Glutamatergic neuron (in vitro differentiated cells): ENCODE results near the gene RASGEF1C. TPM values are rescaled to one million over a fixed set of nuclear protein-coding genes. Genes with fewer than 3 reads are reported as not detected.

Experiments used
- DNase-seq: peaks from one replicate; pipeline ENCODE4 v3.0.0; 2022
- H3K27ac Mint-ChIP-seq: one replicate; pipeline ENCODE4 v1.8.0; 2020; ENCODE audit warnings: mild to moderate bottlenecking, mixed read lengths, inconsistent platforms; ENCODE audit not compliant: unreplicated experiment
- H3K27me3 Mint-ChIP-seq: one replicate; pipeline ENCODE4 v1.8.0; 2020; ENCODE audit warnings: mild to moderate bottlenecking, moderate library complexity, mixed read lengths, inconsistent platforms; ENCODE audit not compliant: unreplicated experiment
- H3K36me3 Mint-ChIP-seq: one replicate; pipeline ENCODE4 v1.8.0; 2020; ENCODE audit warnings: mild to moderate bottlenecking, mixed read lengths, inconsistent platforms; ENCODE audit not compliant: unreplicated experiment
- H3K4me1 Mint-ChIP-seq: one replicate; pipeline ENCODE4 v1.8.0; 2020; ENCODE audit warnings: mild to moderate bottlenecking, low read depth, mixed read lengths, inconsistent platforms; ENCODE audit not compliant: unreplicated experiment
- H3K4me3 Mint-ChIP-seq: one replicate; pipeline ENCODE4 v1.8.0; 2020; ENCODE audit warnings: mild to moderate bottlenecking, mixed read lengths, inconsistent platforms; ENCODE audit not compliant: unreplicated experiment
- H3K9me3 Mint-ChIP-seq: one replicate; pipeline ENCODE4 v1.8.0; 2020; ENCODE audit warnings: mild to moderate bottlenecking, moderate library complexity, mixed read lengths, inconsistent platforms; ENCODE audit not compliant: unreplicated experiment
- total RNA-seq: library from RNA; stranded (reverse); fragmentation: NEBNext Ultra II Directional; extraction: Animal tissue kit (Norgen Biotek cat#: 25700); gene quantifications from one replicate; pipeline ENCODE4 v1.2.1, GENCODE V29; 2021; ENCODE audit not compliant: unreplicated experiment
- TF ChIP-seq, protein P1 (sequence below): fragments of 200-600 bp; sonication (generic); IDR thresholded peaks from one replicate; pipeline ENCODE4 v1.5.0; 2021; ENCODE audit not compliant: partially characterized antibody, unreplicated experiment

The RASGEF1C gene
- total RNA-seq, 1 donor from 2014 or later: 21.1 TPM

DNA sequence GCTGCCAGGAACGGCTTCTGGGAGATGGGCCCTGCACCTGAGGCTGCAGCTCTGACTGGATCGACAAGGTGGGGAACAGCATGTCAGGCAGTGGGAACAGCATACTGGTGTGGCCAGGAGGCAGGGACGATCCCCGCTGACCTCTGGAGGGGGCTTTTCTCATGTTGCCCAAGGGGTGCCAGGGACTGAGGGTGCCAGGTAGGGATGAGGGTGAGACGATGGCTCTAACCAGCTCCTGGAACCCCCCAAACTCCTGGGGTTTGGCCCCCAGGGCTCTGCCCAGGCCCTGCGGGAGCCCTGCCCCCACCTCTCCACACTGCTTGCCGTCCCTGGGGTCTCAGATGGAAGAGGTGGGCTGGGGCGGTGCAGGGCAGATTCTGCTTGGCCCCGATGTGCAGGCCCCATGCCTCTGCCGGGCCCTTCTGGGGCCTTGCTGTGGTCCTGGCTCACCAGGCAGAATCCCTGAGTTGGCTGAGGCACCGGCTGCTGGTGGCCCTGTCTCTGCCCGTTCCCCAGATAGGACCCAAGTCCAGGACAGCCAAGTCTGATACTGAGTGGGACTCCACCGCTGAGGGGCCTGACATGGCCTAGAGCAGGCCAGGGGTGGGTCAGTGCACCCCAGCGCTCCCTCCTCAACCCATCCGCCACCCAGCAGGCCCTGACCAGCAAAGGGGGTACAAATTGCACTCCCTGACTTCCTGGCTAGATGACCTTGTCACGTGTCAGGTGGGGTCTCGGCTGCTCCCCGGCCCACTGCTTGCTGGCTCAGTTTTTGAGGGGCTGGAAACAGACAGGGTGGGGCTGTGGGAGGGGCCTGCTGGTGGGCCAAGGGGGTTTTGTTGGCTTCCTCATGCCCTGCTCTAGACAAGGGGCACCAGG lies 109.0 kb downstream of the RASGEF1C start:
- TF ChIP-seq, protein P1, sequence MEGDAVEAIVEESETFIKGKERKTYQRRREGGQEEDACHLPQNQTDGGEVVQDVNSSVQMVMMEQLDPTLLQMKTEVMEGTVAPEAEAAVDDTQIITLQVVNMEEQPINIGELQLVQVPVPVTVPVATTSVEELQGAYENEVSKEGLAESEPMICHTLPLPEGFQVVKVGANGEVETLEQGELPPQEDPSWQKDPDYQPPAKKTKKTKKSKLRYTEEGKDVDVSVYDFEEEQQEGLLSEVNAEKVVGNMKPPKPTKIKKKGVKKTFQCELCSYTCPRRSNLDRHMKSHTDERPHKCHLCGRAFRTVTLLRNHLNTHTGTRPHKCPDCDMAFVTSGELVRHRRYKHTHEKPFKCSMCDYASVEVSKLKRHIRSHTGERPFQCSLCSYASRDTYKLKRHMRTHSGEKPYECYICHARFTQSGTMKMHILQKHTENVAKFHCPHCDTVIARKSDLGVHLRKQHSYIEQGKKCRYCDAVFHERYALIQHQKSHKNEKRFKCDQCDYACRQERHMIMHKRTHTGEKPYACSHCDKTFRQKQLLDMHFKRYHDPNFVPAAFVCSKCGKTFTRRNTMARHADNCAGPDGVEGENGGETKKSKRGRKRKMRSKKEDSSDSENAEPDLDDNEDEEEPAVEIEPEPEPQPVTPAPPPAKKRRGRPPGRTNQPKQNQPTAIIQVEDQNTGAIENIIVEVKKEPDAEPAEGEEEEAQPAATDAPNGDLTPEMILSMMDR: no peak
- Mint-ChIP-seq H3K36me3 (peaks cover 5% of the 10 kb centered on the region), H3K4me3 (no peak overlapping the region)

DNA sequence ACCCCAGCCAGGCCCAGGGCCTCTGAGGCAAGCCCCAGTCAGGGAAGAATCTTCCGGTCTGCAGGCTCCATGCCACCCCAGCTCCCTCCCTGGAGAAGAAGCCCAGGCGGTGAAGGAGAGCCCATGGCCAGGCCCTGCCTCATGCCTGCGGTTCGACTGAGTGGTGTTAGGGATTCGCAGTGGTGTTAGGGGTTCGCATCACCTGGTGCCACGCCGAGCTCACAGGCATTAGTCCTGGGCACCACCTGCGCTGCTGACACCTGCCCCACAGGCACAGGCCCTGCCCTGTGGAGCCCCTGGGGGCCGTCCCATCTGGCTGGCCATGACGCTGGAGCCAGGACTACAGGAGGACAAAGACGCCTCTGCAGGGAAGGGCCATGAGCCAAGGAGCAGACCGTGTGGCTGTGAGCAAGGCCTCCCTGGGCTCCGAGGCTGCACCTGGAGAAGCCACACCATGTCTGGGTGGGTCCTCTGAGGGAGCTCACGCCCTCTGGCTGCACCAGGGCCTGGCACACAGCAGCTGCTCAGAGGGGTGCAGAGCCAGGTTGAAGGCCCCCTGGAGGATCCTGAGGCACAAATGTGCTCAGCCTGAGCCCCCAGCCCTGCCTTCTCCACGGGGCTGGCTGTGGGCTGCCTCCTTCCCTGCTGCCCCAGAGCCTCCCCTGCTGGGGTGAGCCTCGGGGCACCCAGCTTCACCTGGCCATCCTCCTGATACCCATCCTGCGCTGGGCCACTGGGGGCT lies 109.8 kb downstream of the RASGEF1C start:
- H3K9me3 Mint-ChIP-seq: peaks cover 3% of the 10 kb centered on the region

More for the DNA sequence above, 109.0 kb downstream of the RASGEF1C start:
- H3K27me3 Mint-ChIP-seq: peaks cover 9% of the 10 kb centered on the region
- no peak for DNase-seq
- no peak overlapping the region for H3K27ac Mint-ChIP-seq
- H3K4me1 Mint-ChIP-seq: no peaks in the 10 kb centered on the region
- H3K9me3 Mint-ChIP-seq: peaks cover 1% of the 10 kb centered on the region

DNA sequence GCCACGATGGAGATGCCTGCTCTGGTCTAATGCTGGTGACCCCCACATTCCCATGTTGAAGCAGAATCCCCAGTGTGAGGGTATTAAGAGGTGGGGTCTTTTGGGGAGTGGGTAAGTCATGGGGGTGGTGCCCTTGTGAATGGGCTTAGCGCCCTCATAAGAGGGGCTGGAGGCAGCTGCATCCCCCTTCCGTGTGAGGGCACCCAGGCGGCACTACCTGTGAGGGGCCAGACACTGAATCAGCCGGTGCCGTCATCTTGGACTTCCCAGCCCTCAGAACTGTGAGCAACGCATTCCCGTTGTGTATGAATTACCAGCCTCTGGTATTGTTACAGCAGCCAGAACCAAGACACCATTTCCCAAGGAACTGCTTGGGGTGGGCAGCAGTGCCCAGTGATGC lies 110.5 kb downstream of the RASGEF1C start:
- Mint-ChIP-seq H3K27me3 (peaks cover 10% of the 10 kb centered on the region), H3K36me3 (peaks cover 12% of the 10 kb centered on the region)

More for the DNA sequence above, 109.8 kb downstream of the RASGEF1C start:
- no peak overlapping the region for H3K27ac Mint-ChIP-seq
- H3K36me3 Mint-ChIP-seq: peaks cover 6% of the 10 kb centered on the region
- H3K4me1 Mint-ChIP-seq: no peaks in the 10 kb centered on the region
- TF ChIP-seq, protein P1: no peak
- no peak overlapping the region for H3K4me3 Mint-ChIP-seq
- DNase-seq: no peak
- peaks cover 10% of the 10 kb centered on the region for H3K27me3 Mint-ChIP-seq

DNA sequence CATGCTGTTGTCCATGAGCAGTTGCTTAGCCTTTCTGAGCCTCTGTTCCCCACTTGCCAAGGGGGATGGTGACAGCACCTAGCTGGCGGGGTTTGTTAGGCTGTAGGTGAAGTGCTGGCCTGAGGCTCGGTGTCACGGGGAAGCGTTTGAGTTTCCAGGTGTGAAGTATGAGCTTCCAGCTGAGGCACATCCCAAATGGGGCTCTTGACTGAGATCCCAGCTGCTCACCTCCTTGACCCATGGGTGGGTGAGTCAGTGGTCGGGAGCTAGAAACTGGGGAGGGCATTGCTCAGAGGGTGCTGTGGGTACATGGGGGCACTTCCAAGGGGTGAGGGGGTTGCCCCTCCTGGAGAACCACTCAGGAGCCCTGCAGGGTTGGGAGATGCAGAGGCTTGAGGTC lies 111.1 kb downstream of the RASGEF1C start:
- peaks cover 3% of the 10 kb centered on the region for H3K9me3 Mint-ChIP-seq
- H3K4me3 Mint-ChIP-seq: no peak overlapping the region
- no peak for DNase-seq
- peaks cover 5% of the 10 kb centered on the region for H3K4me1 Mint-ChIP-seq
- peaks cover 12% of the 10 kb centered on the region for H3K36me3 Mint-ChIP-seq
- TF ChIP-seq, protein P1: no peak
- H3K27ac Mint-ChIP-seq: no peak overlapping the region
- H3K27me3 Mint-ChIP-seq: peaks cover 10% of the 10 kb centered on the region

More for the DNA sequence above, 110.5 kb downstream of the RASGEF1C start:
- H3K9me3 Mint-ChIP-seq: peaks cover 3% of the 10 kb centered on the region
- peaks cover 5% of the 10 kb centered on the region for H3K4me1 Mint-ChIP-seq
- no peak overlapping the region for H3K27ac Mint-ChIP-seq
- TF ChIP-seq, protein P1: no peak
- H3K4me3 Mint-ChIP-seq: no peak overlapping the region
- no peak for DNase-seq
